GM12878 (cell line): ENCODE data around the gene HSPA1B. TPM values are rescaled to one million over a fixed set of nuclear protein-coding genes. Genes with fewer than 3 reads are reported as not detected.

Experiments
- ASH2L ChIP-seq: fragments of 300-600, 200-600 bp; sonication (generic); IDR thresholded peaks from 2 replicates; pipeline ENCODE4 v1.6.1; 2017; ENCODE audit warnings: low read depth, mild to moderate bottlenecking, borderline replicate concordance
- BMI1 ChIP-seq: fragments of 450-650 bp; IDR thresholded peaks from 2 replicates; pipeline ENCODE4 v1.6.1; 2016; ENCODE audit warnings: mild to moderate bottlenecking, moderate library complexity, borderline replicate concordance
- CHD1 ChIP-seq: IDR thresholded peaks from 2 replicates; pipeline ENCODE4 v1.6.1; 2012; ENCODE audit warnings: low read depth, low read length, improper control_type of control experiment
- ESRRA ChIP-seq: IDR thresholded peaks from 2 replicates; pipeline ENCODE4 v1.6.1; 2012; ENCODE audit warnings: mild to moderate bottlenecking, low read length, improper control_type of control experiment
- MTA3 ChIP-seq: IDR thresholded peaks from 2 replicates; pipeline ENCODE4 v1.6.1; 2012; ENCODE audit warnings: low read length, inconsistent platforms, borderline replicate concordance
- MYB ChIP-seq: fragments of 150-350 bp; IDR thresholded peaks from 2 replicates; pipeline ENCODE4 v1.6.1; 2014; ENCODE audit warnings: mild to moderate bottlenecking, low read depth, low read length, borderline replicate concordance
- NFYB ChIP-seq: IDR thresholded peaks from 2 replicates; pipeline ENCODE4 v1.6.1; 2011; ENCODE audit warnings: low read depth, mild to moderate bottlenecking, low read length, improper control_type of control experiment, moderate library complexity; ENCODE audit not compliant: insufficient read depth
- PAX5 ChIP-seq: IDR thresholded peaks from 2 replicates; pipeline ENCODE4 v1.6.1; 2011; ENCODE audit warnings: low read depth, low read length, borderline replicate concordance
- POLR2AphosphoS5 ChIP-seq: IDR thresholded peaks from 2 replicates; pipeline ENCODE4 v1.6.1; 2011; ENCODE audit warnings: mild to moderate bottlenecking, low read length, inconsistent platforms
- RCOR1 ChIP-seq: conservative IDR thresholded peaks from 2 replicates; pipeline ENCODE4 v1.6.1; 2012; ENCODE audit warnings: low read depth, low read length, improper control_type of control experiment
- SIX5 ChIP-seq: IDR thresholded peaks from 2 replicates; pipeline ENCODE4 v1.6.1; 2011; ENCODE audit warnings: mild to moderate bottlenecking, low read depth, low read length, moderate library complexity; ENCODE audit not compliant: severe bottlenecking
- SMARCA5 ChIP-seq: fragments of 450-650 bp; IDR thresholded peaks from 2 replicates; pipeline ENCODE4 v1.6.1; 2017; ENCODE audit warnings: mild to moderate bottlenecking
- STAT1 ChIP-seq: fragments of 450-650 bp; conservative IDR thresholded peaks from 2 replicates; pipeline ENCODE4 v1.6.1; 2014; ENCODE audit warnings: antibody characterized with exemption, mild to moderate bottlenecking
- ZNF274 ChIP-seq: IDR thresholded peaks from one replicate; pipeline ENCODE4 v1.8.0; 2011; ENCODE audit not compliant: insufficient read length, insufficient read depth
- polyA plus RNA-seq, 11 experiments: library from polyadenylated mRNA; depleted of rRNA in 4 of 11; unstranded in 6 of 11; stranded (reverse) in 5 of 11; fragments of >200 nt; fragmentation: Nextera tagmentation in 4 of 11; fragmentation: Illumina TruSeq in 1 of 11; extraction: Ambion mirVana in 4 of 11; extraction: Trizol in 1 of 11; gene quantifications; 1 replicate in 1 of 11; 2 replicates in 10 of 11; pipeline versions ENCODE4 v1.2.1 to v1.2.3, GENCODE V29; 2011 to 2016; ENCODE audit warnings: inconsistent platforms in 2 of 11, missing spikeins in 2 of 11, low read depth in 1 of 11
- total RNA-seq, 4 experiments: library from RNA; depleted of rRNA in 3 of 4; stranded (reverse); fragments of >200 nt in 3 of 4; fragmentation: Illumina TruSeq in 1 of 4; extraction: Trizol in 1 of 4; gene quantifications; 2 replicates each; pipeline versions ENCODE4 v1.2.1 to v1.2.3, GENCODE V29; 2013 to 2021
- TF ChIP-seq, protein P1 (sequence below): IDR thresholded peaks from 2 replicates; pipeline ENCODE4 v1.6.1; 2012; ENCODE audit warnings: improper control_type of control experiment, low read depth, low read length; ENCODE audit not compliant: insufficient replicate concordance
- TF ChIP-seq, protein P2 (sequence below): fragments of 450-650 bp; IDR thresholded peaks from 2 replicates; pipeline ENCODE4 v1.6.1; 2017; ENCODE audit warnings: mild to moderate bottlenecking, moderate library complexity
- TF ChIP-seq, protein P3 (sequence below): fragments of 450-650 bp; IDR thresholded peaks from 2 replicates; pipeline ENCODE4 v1.6.1; 2016; ENCODE audit warnings: mild to moderate bottlenecking
- TF ChIP-seq, protein P4 (sequence below): fragments of 150-350 bp; IDR thresholded peaks from 2 replicates; pipeline ENCODE4 v1.6.1; 2014; ENCODE audit warnings: mild to moderate bottlenecking, low read depth, low read length

HSPA1B gene
- total and polyA plus RNA-seq, 10 of the 15 experiments (the other 5 are each of a cell fraction or from before 2014, with no cell fraction given), result 0.11 to 40.5 (median 12.8) TPM

DNA sequence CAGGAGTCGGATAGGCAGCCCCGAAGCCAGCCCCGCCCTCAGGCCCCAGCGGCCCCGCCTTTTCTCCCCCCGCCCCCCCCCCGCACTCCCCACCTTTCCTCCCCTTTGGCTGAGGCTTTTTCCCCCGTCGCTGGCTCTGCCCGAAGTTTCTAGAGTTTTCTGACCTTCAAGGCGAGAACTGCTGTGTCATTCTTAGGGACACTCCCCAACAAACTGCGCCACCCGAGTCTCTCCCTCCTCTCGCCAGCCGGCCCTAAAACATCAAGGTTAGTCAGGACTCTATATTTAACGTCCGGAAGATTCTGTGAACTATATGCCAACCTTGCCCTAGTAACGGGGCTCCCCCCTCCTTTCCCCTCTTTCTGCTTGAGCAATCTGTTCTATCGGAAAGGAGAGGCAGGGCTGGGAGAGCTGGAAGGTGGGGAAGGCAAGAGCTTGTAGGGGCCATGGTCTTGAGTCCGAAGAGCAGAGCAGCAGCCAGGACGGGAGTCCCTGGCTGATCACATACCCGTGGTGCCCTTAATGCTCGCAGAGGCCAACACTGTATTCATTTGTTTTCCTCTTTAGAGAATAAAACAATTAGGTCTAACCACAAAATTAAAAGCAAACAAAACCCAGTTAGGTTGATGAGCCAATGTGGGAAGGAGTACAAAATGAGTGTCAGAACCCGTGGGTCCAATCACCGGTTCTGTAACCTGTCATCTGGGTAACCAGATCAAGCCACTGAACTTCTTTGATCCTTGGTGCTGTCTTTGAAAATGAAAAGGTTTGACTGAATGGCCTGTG is 5.3 kb upstream of the HSPA1B start (continued):
- TF ChIP-seq, protein P1, sequence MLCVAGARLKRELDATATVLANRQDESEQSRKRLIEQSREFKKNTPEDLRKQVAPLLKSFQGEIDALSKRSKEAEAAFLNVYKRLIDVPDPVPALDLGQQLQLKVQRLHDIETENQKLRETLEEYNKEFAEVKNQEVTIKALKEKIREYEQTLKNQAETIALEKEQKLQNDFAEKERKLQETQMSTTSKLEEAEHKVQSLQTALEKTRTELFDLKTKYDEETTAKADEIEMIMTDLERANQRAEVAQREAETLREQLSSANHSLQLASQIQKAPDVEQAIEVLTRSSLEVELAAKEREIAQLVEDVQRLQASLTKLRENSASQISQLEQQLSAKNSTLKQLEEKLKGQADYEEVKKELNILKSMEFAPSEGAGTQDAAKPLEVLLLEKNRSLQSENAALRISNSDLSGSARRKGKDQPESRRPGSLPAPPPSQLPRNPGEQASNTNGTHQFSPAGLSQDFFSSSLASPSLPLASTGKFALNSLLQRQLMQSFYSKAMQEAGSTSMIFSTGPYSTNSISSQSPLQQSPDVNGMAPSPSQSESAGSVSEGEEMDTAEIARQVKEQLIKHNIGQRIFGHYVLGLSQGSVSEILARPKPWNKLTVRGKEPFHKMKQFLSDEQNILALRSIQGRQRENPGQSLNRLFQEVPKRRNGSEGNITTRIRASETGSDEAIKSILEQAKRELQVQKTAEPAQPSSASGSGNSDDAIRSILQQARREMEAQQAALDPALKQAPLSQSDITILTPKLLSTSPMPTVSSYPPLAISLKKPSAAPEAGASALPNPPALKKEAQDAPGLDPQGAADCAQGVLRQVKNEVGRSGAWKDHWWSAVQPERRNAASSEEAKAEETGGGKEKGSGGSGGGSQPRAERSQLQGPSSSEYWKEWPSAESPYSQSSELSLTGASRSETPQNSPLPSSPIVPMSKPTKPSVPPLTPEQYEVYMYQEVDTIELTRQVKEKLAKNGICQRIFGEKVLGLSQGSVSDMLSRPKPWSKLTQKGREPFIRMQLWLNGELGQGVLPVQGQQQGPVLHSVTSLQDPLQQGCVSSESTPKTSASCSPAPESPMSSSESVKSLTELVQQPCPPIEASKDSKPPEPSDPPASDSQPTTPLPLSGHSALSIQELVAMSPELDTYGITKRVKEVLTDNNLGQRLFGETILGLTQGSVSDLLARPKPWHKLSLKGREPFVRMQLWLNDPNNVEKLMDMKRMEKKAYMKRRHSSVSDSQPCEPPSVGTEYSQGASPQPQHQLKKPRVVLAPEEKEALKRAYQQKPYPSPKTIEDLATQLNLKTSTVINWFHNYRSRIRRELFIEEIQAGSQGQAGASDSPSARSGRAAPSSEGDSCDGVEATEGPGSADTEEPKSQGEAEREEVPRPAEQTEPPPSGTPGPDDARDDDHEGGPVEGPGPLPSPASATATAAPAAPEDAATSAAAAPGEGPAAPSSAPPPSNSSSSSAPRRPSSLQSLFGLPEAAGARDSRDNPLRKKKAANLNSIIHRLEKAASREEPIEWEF, result no peak
- TF ChIP-seq STAT1 (no peak), CHD1 (0 out of 2 replicates have a peak, but pooled peaks have one; percentile 57), SIX5 (no peak), ASH2L (no peak), MYB (no peak), MTA3 (no peak), RCOR1 (no peak), NFYB (peak; percentile 30; the same call in 1 of the 2 replicates), POLR2AphosphoS5 (no peak), ZNF274 (no peak), BMI1 (no peak), ESRRA (0 out of 2 replicates have a peak, but pooled peaks have one; percentile 5), PAX5 (no peak), SMARCA5 (no peak)
- TF ChIP-seq, protein P2, sequence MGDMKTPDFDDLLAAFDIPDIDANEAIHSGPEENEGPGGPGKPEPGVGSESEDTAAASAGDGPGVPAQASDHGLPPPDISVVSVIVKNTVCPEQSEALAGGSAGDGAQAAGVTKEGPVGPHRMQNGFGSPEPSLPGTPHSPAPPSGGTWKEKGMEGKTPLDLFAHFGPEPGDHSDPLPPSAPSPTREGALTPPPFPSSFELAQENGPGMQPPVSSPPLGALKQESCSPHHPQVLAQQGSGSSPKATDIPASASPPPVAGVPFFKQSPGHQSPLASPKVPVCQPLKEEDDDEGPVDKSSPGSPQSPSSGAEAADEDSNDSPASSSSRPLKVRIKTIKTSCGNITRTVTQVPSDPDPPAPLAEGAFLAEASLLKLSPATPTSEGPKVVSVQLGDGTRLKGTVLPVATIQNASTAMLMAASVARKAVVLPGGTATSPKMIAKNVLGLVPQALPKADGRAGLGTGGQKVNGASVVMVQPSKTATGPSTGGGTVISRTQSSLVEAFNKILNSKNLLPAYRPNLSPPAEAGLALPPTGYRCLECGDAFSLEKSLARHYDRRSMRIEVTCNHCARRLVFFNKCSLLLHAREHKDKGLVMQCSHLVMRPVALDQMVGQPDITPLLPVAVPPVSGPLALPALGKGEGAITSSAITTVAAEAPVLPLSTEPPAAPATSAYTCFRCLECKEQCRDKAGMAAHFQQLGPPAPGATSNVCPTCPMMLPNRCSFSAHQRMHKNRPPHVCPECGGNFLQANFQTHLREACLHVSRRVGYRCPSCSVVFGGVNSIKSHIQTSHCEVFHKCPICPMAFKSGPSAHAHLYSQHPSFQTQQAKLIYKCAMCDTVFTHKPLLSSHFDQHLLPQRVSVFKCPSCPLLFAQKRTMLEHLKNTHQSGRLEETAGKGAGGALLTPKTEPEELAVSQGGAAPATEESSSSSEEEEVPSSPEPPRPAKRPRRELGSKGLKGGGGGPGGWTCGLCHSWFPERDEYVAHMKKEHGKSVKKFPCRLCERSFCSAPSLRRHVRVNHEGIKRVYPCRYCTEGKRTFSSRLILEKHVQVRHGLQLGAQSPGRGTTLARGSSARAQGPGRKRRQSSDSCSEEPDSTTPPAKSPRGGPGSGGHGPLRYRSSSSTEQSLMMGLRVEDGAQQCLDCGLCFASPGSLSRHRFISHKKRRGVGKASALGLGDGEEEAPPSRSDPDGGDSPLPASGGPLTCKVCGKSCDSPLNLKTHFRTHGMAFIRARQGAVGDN, result no peak; the same call in 1 of the 2 replicates
- TF ChIP-seq, protein P3, sequence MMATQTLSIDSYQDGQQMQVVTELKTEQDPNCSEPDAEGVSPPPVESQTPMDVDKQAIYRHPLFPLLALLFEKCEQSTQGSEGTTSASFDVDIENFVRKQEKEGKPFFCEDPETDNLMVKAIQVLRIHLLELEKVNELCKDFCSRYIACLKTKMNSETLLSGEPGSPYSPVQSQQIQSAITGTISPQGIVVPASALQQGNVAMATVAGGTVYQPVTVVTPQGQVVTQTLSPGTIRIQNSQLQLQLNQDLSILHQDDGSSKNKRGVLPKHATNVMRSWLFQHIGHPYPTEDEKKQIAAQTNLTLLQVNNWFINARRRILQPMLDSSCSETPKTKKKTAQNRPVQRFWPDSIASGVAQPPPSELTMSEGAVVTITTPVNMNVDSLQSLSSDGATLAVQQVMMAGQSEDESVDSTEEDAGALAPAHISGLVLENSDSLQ, result peak; percentile 36; the same call in 1 of the 2 replicates
- TF ChIP-seq, protein P4, sequence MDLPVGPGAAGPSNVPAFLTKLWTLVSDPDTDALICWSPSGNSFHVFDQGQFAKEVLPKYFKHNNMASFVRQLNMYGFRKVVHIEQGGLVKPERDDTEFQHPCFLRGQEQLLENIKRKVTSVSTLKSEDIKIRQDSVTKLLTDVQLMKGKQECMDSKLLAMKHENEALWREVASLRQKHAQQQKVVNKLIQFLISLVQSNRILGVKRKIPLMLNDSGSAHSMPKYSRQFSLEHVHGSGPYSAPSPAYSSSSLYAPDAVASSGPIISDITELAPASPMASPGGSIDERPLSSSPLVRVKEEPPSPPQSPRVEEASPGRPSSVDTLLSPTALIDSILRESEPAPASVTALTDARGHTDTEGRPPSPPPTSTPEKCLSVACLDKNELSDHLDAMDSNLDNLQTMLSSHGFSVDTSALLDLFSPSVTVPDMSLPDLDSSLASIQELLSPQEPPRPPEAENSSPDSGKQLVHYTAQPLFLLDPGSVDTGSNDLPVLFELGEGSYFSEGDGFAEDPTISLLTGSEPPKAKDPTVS, result peak; percentile 98
